Measurements from ENCODE around the gene RHBDD1. TPM values are rescaled to one million over a fixed set of nuclear protein-coding genes. Genes with fewer than 3 reads are reported as not detected.
A peak's percentile ranks its signal among the peaks of the same experiment; 100 is the strongest.

The RHBDD1 gene
- polyA plus RNA-seq, result 23.3 TPM
- long read RNA-seq, donor 1, result 0 reads
- long read RNA-seq, donor 2, full-length matches to known transcripts, result 2 of 2 reads
- long read RNA-seq, donor 2, partial matches to known transcripts, result 0 of 2 reads
- long read RNA-seq, donor 2, other reads (novel, unspliced or antisense), result 0 of 2 reads
- long read RNA-seq, donor 3, result 0 reads
- long read RNA-seq, donor 4, result 0 reads
- long read RNA-seq, donor 5, partial matches to known transcripts, result 0 of 1 reads
- long read RNA-seq, donor 5, other reads (novel, unspliced or antisense), result 0 of 1 reads
- long read RNA-seq, donor 6, result 0 reads
- long read RNA-seq, donor 7, result 0 reads
- long read RNA-seq, donor 8, full-length matches to known transcripts, result 1 of 1 reads
- long read RNA-seq, donor 8, partial matches to known transcripts, result 0 of 1 reads
- long read RNA-seq, donor 8, other reads (novel, unspliced or antisense), result 0 of 1 reads
- long read RNA-seq, donor 9, result 0 reads
- long read RNA-seq, donor 10, full-length matches to known transcripts, result 2 of 2 reads
- long read RNA-seq, donor 10, partial matches to known transcripts, result 0 of 2 reads
- long read RNA-seq, donor 10, other reads (novel, unspliced or antisense), result 0 of 2 reads
- long read RNA-seq, donor 11, full-length matches to known transcripts, result 4 of 4 reads
- long read RNA-seq, donor 11, partial matches to known transcripts, result 0 of 4 reads
- long read RNA-seq, donor 11, other reads (novel, unspliced or antisense), result 0 of 4 reads

GRCh38 chr2:226835796-226836547, at the start of gene RHBDD1:
Gene RHBDD1, plus strand, starts transcription at chr2:226836054. Its CDS starts 28,640 bp downstream, at chr2:226864694.
- H3K27ac ChIP-seq (ENCODE audit: low read length), result peak within 1 kb of the TSS; percentile 99
- WGBS (ENCODE audit: insufficient coverage, low lambda C conversion rate), result no CpG with 5 or more reads among the region's 75 CpGs

GRCh38 chr2:226788064-226788463, 47.8 kb upstream of the RHBDD1 start:
- H3K4me3 ChIP-seq (ENCODE audit: low read length), result no peak overlapping the region
- no peaks in the 10 kb centered on the region for H3K9me3 ChIP-seq (ENCODE audit: control insufficient read depth, low read depth, low read length)
- DNase-seq, result no peak
- peaks cover 3% of the 10 kb centered on the region for H3K36me3 ChIP-seq (ENCODE audit: control insufficient read depth, insufficient read depth, low read length)
- peak overlapping the region; percentile 85 for H3K27ac ChIP-seq (ENCODE audit: low read length)
- H3K4me1 ChIP-seq (ENCODE audit: control insufficient read depth, insufficient read depth, low read length), result peaks cover 23% of the 10 kb centered on the region
- no peaks in the 10 kb centered on the region for H3K27me3 ChIP-seq (ENCODE audit: control insufficient read depth, insufficient read depth, low read length)

More at GRCh38 chr2:226835796-226836547, at the start of gene RHBDD1:
- peak; percentile 97 to 98 for DNase-seq
- H3K9me3 ChIP-seq (ENCODE audit: control insufficient read depth, low read depth, low read length), result peaks cover 5% of the 10 kb centered on the region
- H3K36me3 ChIP-seq (ENCODE audit: control insufficient read depth, insufficient read depth, low read length), result peaks cover 4% of the 10 kb centered on the region
- peak within 1 kb of the TSS; percentile 66 for H3K4me3 ChIP-seq (ENCODE audit: low read length)
- H3K27me3 ChIP-seq (ENCODE audit: control insufficient read depth, insufficient read depth, low read length), result no peaks in the 10 kb centered on the region
- H3K4me1 ChIP-seq (ENCODE audit: control insufficient read depth, insufficient read depth, low read length), result peaks cover 18% of the 10 kb centered on the region

- no peak overlapping the region for H3K4me3 ChIP-seq (ENCODE audit: low read length)
- H3K27me3 ChIP-seq (ENCODE audit: control insufficient read depth, insufficient read depth, low read length), result no peaks in the 10 kb centered on the region
- H3K4me1 ChIP-seq (ENCODE audit: control insufficient read depth, insufficient read depth, low read length), result peaks cover 23% of the 10 kb centered on the region
- DNase-seq, result no peak
- H3K9me3 ChIP-seq (ENCODE audit: control insufficient read depth, low read depth, low read length), result no peaks in the 10 kb centered on the region
- WGBS (ENCODE audit: insufficient coverage, low lambda C conversion rate), result no CpG with 5 or more reads among the region's 3 CpGs
- H3K36me3 ChIP-seq (ENCODE audit: control insufficient read depth, insufficient read depth, low read length), result no peaks in the 10 kb centered on the region
- H3K27ac ChIP-seq (ENCODE audit: low read length), result peak overlapping the region; percentile 85
Measured at GRCh38 chr2:226788881-226789490, 46.9 kb upstream of the RHBDD1 start.

- no CpG with 5 or more reads among the region's 1 CpG for WGBS (ENCODE audit: insufficient coverage, low lambda C conversion rate)
- peaks cover 23% of the 10 kb centered on the region for H3K4me1 ChIP-seq (ENCODE audit: control insufficient read depth, insufficient read depth, low read length)
- H3K36me3 ChIP-seq (ENCODE audit: control insufficient read depth, insufficient read depth, low read length), result no peaks in the 10 kb centered on the region
- DNase-seq, result peak; percentile 63 to 88
- H3K27me3 ChIP-seq (ENCODE audit: control insufficient read depth, insufficient read depth, low read length), result no peaks in the 10 kb centered on the region
- no peak overlapping the region for H3K4me3 ChIP-seq (ENCODE audit: low read length)
- no peaks in the 10 kb centered on the region for H3K9me3 ChIP-seq (ENCODE audit: control insufficient read depth, low read depth, low read length)
- H3K27ac ChIP-seq (ENCODE audit: low read length), result peak overlapping the region; percentile 85
Measured at GRCh38 chr2:226790011-226790410, 45.8 kb upstream of the RHBDD1 start.

- H3K27ac ChIP-seq (ENCODE audit: low read length), result peak overlapping the region; percentile 85
- H3K27me3 ChIP-seq (ENCODE audit: control insufficient read depth, insufficient read depth, low read length), result no peaks in the 10 kb centered on the region
- H3K36me3 ChIP-seq (ENCODE audit: control insufficient read depth, insufficient read depth, low read length), result peaks cover 4% of the 10 kb centered on the region
- DNase-seq, result peak in 1 of 2 donors; percentile 87
- no peaks in the 10 kb centered on the region for H3K9me3 ChIP-seq (ENCODE audit: control insufficient read depth, low read depth, low read length)
- H3K4me3 ChIP-seq (ENCODE audit: low read length), result peak overlapping the region; percentile 69
- no CpG with 5 or more reads among the region's 2 CpGs for whole genome bisulfite sequencing (ENCODE audit: insufficient coverage, low lambda C conversion rate)
- peaks cover 27% of the 10 kb centered on the region for H3K4me1 ChIP-seq (ENCODE audit: control insufficient read depth, insufficient read depth, low read length)
Measured at GRCh38 chr2:226790431-226790830, 45.4 kb upstream of the RHBDD1 start.

- Histone ChIP-seq H3K4me3 (ENCODE audit: low read length) (peak overlapping the region; percentile 69), H3K36me3 (ENCODE audit: control insufficient read depth, insufficient read depth, low read length) (peaks cover 10% of the 10 kb centered on the region), H3K27me3 (ENCODE audit: control insufficient read depth, insufficient read depth, low read length) (no peaks in the 10 kb centered on the region), H3K4me1 (ENCODE audit: control insufficient read depth, insufficient read depth, low read length) (peaks cover 34% of the 10 kb centered on the region), H3K9me3 (ENCODE audit: control insufficient read depth, low read depth, low read length) (no peaks in the 10 kb centered on the region), H3K27ac (ENCODE audit: low read length) (peak overlapping the region; percentile 85)
- DNase-seq, result peak in 1 of 2 donors; percentile 82
- no CpG with 5 or more reads among the region's 24 CpGs for WGBS (ENCODE audit: insufficient coverage, low lambda C conversion rate)
Measured at GRCh38 chr2:226791056-226791486, 44.8 kb upstream of the RHBDD1 start.

- WGBS (ENCODE audit: insufficient coverage, low lambda C conversion rate), result no CpG with 5 or more reads among the region's 56 CpGs
- no peaks in the 10 kb centered on the region for H3K27me3 ChIP-seq (ENCODE audit: control insufficient read depth, insufficient read depth, low read length)
- peak overlapping the region; percentile 70 for H3K4me3 ChIP-seq (ENCODE audit: low read length)
- H3K36me3 ChIP-seq (ENCODE audit: control insufficient read depth, insufficient read depth, low read length), result peaks cover 15% of the 10 kb centered on the region
- peak overlapping the region; percentile 96 for H3K27ac ChIP-seq (ENCODE audit: low read length)
- no peaks in the 10 kb centered on the region for H3K9me3 ChIP-seq (ENCODE audit: control insufficient read depth, low read depth, low read length)
- DNase-seq, result peak; percentile 86 to 95
- peaks cover 37% of the 10 kb centered on the region for H3K4me1 ChIP-seq (ENCODE audit: control insufficient read depth, insufficient read depth, low read length)
Measured at GRCh38 chr2:226791487-226792081, 44.3 kb upstream of the RHBDD1 start.

- peak overlapping the region; percentile 70 for H3K4me3 ChIP-seq (ENCODE audit: low read length)
- peak in 1 of 2 donors; percentile 60 for DNase-seq
- H3K36me3 ChIP-seq (ENCODE audit: control insufficient read depth, insufficient read depth, low read length), result peaks cover 23% of the 10 kb centered on the region
- peaks cover 3% of the 10 kb centered on the region for H3K9me3 ChIP-seq (ENCODE audit: control insufficient read depth, low read depth, low read length)
- H3K27ac ChIP-seq (ENCODE audit: low read length), result peak overlapping the region; percentile 96
- 25% methylated on average over 5 of the region's 7 CpGs for WGBS (ENCODE audit: insufficient coverage, low lambda C conversion rate)
- H3K4me1 ChIP-seq (ENCODE audit: control insufficient read depth, insufficient read depth, low read length), result peaks cover 45% of the 10 kb centered on the region
- no peaks in the 10 kb centered on the region for H3K27me3 ChIP-seq (ENCODE audit: control insufficient read depth, insufficient read depth, low read length)
Measured at GRCh38 chr2:226792155-226792881, 43.5 kb upstream of the RHBDD1 start.

- Histone ChIP-seq H3K4me3 (ENCODE audit: low read length) (peak overlapping the region; percentile 41), H3K27me3 (ENCODE audit: control insufficient read depth, insufficient read depth, low read length) (no peaks in the 10 kb centered on the region), H3K9me3 (ENCODE audit: control insufficient read depth, low read depth, low read length) (peaks cover 16% of the 10 kb centered on the region), H3K36me3 (ENCODE audit: control insufficient read depth, insufficient read depth, low read length) (peaks cover 27% of the 10 kb centered on the region), H3K27ac (ENCODE audit: low read length) (peak overlapping the region; percentile 96), H3K4me1 (ENCODE audit: control insufficient read depth, insufficient read depth, low read length) (peaks cover 53% of the 10 kb centered on the region)
- DNase-seq, result peak in 1 of 2 donors; percentile 8
- no CpG with 5 or more reads among the region's 2 CpGs for WGBS (ENCODE audit: insufficient coverage, low lambda C conversion rate)
Measured at GRCh38 chr2:226793646-226794045, 42.2 kb upstream of the RHBDD1 start.
